HCT116 (cell line): ENCODE results near the gene GRIN2B. TPM values are rescaled to one million over a fixed set of nuclear protein-coding genes. Genes with fewer than 3 reads are reported as not detected.

Experiments
- ATAC-seq: fragments of 200-7000 bp; cut with Tn5 transposase; 2 replicates; pipeline ENCODE4 v1.9.1; 2020; ENCODE audit warnings: mild to moderate bottlenecking, moderate library complexity
- BruUV-seq: library from RNA; stranded (reverse); fragments of 400-500 nt; replicated peaks from 2 replicates; lab custom pipeline; 2021; lab: Mats Ljungman, UMichigan
- CTCF ChIA-PET: fragments of 300-600 bp; sonication (Branson Sonifier 250); formaldehyde crosslinking; loops from one replicate; lab custom pipeline; 2021; ENCODE audit warnings: antibody characterized with exemption; lab: Charles Lee
- POLR2A ChIA-PET: fragments of 300-600, 350-600 bp; sonication (Branson Sonifier 250); formaldehyde crosslinking; loops from one replicate; lab custom pipeline; 2021; ENCODE audit warnings: antibody characterized with exemption; lab: Charles Lee
- RAD21 ChIA-PET, 2 experiments: fragments of 300-600 bp; sonication (Branson Sonifier 250); formaldehyde crosslinking; loops; one replicate each; lab custom pipeline; 2023; ENCODE audit warnings: low total read pairs in 2 of 2; ENCODE audit not compliant: uncharacterized antibody in 2 of 2, unreplicated experiment in 2 of 2, low non-redundant PET in 1 of 2; lab: Charles Lee
- DNase-seq: peaks from one replicate; pipeline ENCODE4 v3.0.0-alpha.2; 2010; ENCODE audit warnings: low read depth, low spot score
- H2AFZ ChIP-seq: fragments of 200-600 bp; shearing (Covaris generic), sonication (generic); 2 replicates; pipeline ENCODE4 v1.6.1; 2017; ENCODE audit warnings: low read depth, mixed run types, mixed read lengths, antibody characterized with exemption, low read length; ENCODE audit not compliant: poor library complexity, severe bottlenecking
- H3K27ac ChIP-seq: 2 replicates; pipeline ENCODE4 v1.5.1; 2012; ENCODE audit warnings: low read depth, low read length
- H3K27me3 ChIP-seq: fragments of 200-600 bp; sonication (generic); 2 replicates; pipeline ENCODE4 v1.6.1; 2016; ENCODE audit warnings: mixed run types, low read length, mixed read lengths; ENCODE audit not compliant: insufficient read depth
- H3K36me3 ChIP-seq, 2 experiments: fragments of 200-500 bp in 1 of 2; fragments of 200-600 bp in 1 of 2; sonication (Bioruptor generic) in 1 of 2; sonication (generic) in 1 of 2; 2 replicates each; pipeline versions ENCODE4 v1.5.1 to v1.6.1; 2014 to 2016; ENCODE audit warnings: low read length in 2 of 2, inconsistent platforms in 1 of 2, mixed read lengths in 1 of 2, mixed run types in 1 of 2; ENCODE audit not compliant: insufficient read depth in 2 of 2, control insufficient read depth in 1 of 2
- H3K4me1 ChIP-seq, 2 experiments: fragments of 200-600 bp in 1 of 2; sonication (generic) in 1 of 2; 2 replicates each; pipeline versions ENCODE4 v1.5.1 to v1.6.1; 2012 to 2017; ENCODE audit warnings: low read length in 2 of 2, inconsistent platforms in 1 of 2, mild to moderate bottlenecking in 1 of 2, mixed read lengths in 1 of 2, mixed run types in 1 of 2, moderate library complexity in 1 of 2; ENCODE audit not compliant: insufficient read depth in 2 of 2, control insufficient read depth in 1 of 2
- H3K4me2 ChIP-seq: fragments of 200-600 bp; sonication (generic); 2 replicates; pipeline ENCODE4 v1.6.1; 2017; ENCODE audit warnings: mixed run types, low read length, mixed read lengths
- H3K4me3 ChIP-seq, 2 experiments: fragments of 200-600 bp in 1 of 2; sonication (generic) in 1 of 2; replicated peaks in 1 of 2; 2 replicates each; pipeline ENCODE4 v1.5.1; 2011 to 2016; ENCODE audit warnings: low read length in 2 of 2, control low read depth in 1 of 2, low read depth in 1 of 2, mild to moderate bottlenecking in 1 of 2, mixed read lengths in 1 of 2, mixed run types in 1 of 2
- H3K79me2 ChIP-seq: fragments of 200-600 bp; sonication (generic); 2 replicates; pipeline ENCODE4 v1.6.1; 2017; ENCODE audit warnings: mild to moderate bottlenecking, mixed run types, low read length, moderate library complexity, mixed read lengths; ENCODE audit not compliant: insufficient read depth
- H3K9ac ChIP-seq: fragments of 200-600 bp; sonication (generic); 2 replicates; pipeline ENCODE4 v1.6.1; 2016; ENCODE audit warnings: low read length, mixed read lengths
- H3K9me2 ChIP-seq: fragments of 200-600 bp; sonication (generic), shearing (Covaris generic); 2 replicates; pipeline ENCODE4 v1.6.1; 2017; ENCODE audit warnings: mixed run types, mild to moderate bottlenecking, moderate library complexity; ENCODE audit not compliant: insufficient read depth
- H3K9me3 ChIP-seq, 2 experiments: fragments of 200-500 bp in 1 of 2; fragments of 200-600 bp in 1 of 2; sonication (Bioruptor generic) in 1 of 2; sonication (generic) in 1 of 2; 2 replicates each; pipeline ENCODE4 v1.6.1; 2014 to 2017; ENCODE audit warnings: low read length in 2 of 2, mixed read lengths in 2 of 2, inconsistent platforms in 1 of 2, low read depth in 1 of 2, mild to moderate bottlenecking in 1 of 2, mixed run types in 1 of 2, moderate library complexity in 1 of 2; ENCODE audit not compliant: control insufficient read depth in 1 of 2, insufficient read depth in 1 of 2
- H4K20me1 ChIP-seq: fragments of 200-600 bp; sonication (generic), shearing (Covaris generic); 2 replicates; pipeline ENCODE4 v1.6.1; 2017; ENCODE audit warnings: mixed run types, mild to moderate bottlenecking, moderate library complexity; ENCODE audit not compliant: insufficient read depth
- CEBPB ChIP-seq: IDR thresholded peaks from 2 replicates; pipeline ENCODE4 v1.6.1; 2012; ENCODE audit warnings: low read depth
- EGR1 ChIP-seq: IDR thresholded peaks from 2 replicates; pipeline ENCODE4 v1.6.1; 2012; ENCODE audit warnings: low read depth
- ELF1 ChIP-seq: IDR thresholded peaks from 2 replicates; pipeline ENCODE4 v1.6.1; 2012; ENCODE audit warnings: low read depth, borderline replicate concordance
- EZH2 ChIP-seq: fragments of 200-600 bp; sonication (generic); IDR thresholded peaks from 2 replicates; pipeline ENCODE4 v1.6.1; 2017; ENCODE audit warnings: antibody characterized with exemption, mixed run types
- FOSL1 ChIP-seq: IDR thresholded peaks from 2 replicates; pipeline ENCODE4 v1.6.1; 2012; ENCODE audit warnings: low read depth
- JUND ChIP-seq: IDR thresholded peaks from 2 replicates; pipeline ENCODE4 v1.6.1; 2012
- POLR2A ChIP-seq: IDR thresholded peaks from 2 replicates; pipeline ENCODE4 v1.7.0; 2011; ENCODE audit warnings: borderline replicate concordance; ENCODE audit not compliant: insufficient read depth, insufficient read length; ENCODE audit errors: extremely low read depth
- POLR2AphosphoS5 ChIP-seq: IDR thresholded peaks from 2 replicates; pipeline ENCODE4 v1.6.1; 2011; ENCODE audit warnings: mild to moderate bottlenecking, low read depth, low read length, moderate library complexity
- RAD21 ChIP-seq: IDR thresholded peaks from 2 replicates; pipeline ENCODE4 v1.6.1; 2012; ENCODE audit warnings: low read depth, mild to moderate bottlenecking
- SIN3A ChIP-seq: IDR thresholded peaks from 2 replicates; pipeline ENCODE4 v1.6.1; 2012; ENCODE audit warnings: low read depth
- SP1 ChIP-seq: IDR thresholded peaks from 2 replicates; pipeline ENCODE4 v1.6.1; 2012; ENCODE audit warnings: low read depth
- SRF ChIP-seq: IDR thresholded peaks from 2 replicates; pipeline ENCODE4 v1.6.1; 2012; ENCODE audit warnings: low read depth
- TCF7L2 ChIP-seq: IDR thresholded peaks from 2 replicates; pipeline ENCODE4 v1.7.0; 2011; ENCODE audit warnings: borderline replicate concordance, inconsistent platforms; ENCODE audit not compliant: insufficient read depth, insufficient read length; ENCODE audit errors: extremely low read depth
- YY1 ChIP-seq: IDR thresholded peaks from 2 replicates; pipeline ENCODE4 v1.6.1; 2011; ENCODE audit warnings: low read length, low read depth, moderate library complexity, mild to moderate bottlenecking; ENCODE audit not compliant: insufficient replicate concordance; ENCODE audit errors: extremely low read depth
- ZNF274 ChIP-seq: fragments of 200-500 bp; sonication (Bioruptor generic); IDR thresholded peaks from 2 replicates; pipeline ENCODE4 v1.6.1; 2014; ENCODE audit warnings: mild to moderate bottlenecking, low read depth, low read length, inconsistent platforms
- intact Hi-C: fragments of 100-400 bp; cut with micrococcal nuclease; formaldehyde crosslinking; loops from 2 replicates; pipeline ENCODE4 v1.10.0; 2022
- total RNA-seq: library from RNA; stranded (reverse); gene quantifications from one replicate; pipeline ENCODE4 v1.2.1, GENCODE V29; 2021; ENCODE audit not compliant: unreplicated experiment
- TF ChIP-seq, protein P1 (sequence below): IDR thresholded peaks from 2 replicates; pipeline ENCODE4 v1.6.1; 2012; ENCODE audit warnings: low read depth
- TF ChIP-seq, protein P2 (sequence below): IDR thresholded peaks from 2 replicates; pipeline ENCODE4 v1.6.1; 2012
- TF ChIP-seq, protein P3 (sequence below), 3 experiments: fragments of 200-600 bp in 1 of 3; sonication (generic) in 1 of 3; IDR thresholded peaks in 2 of 3; conservative IDR thresholded peaks in 1 of 3; 2 replicates each; pipeline ENCODE4 v1.5.1; 2012 to 2017; ENCODE audit warnings: low read depth in 2 of 3, low read length in 2 of 3, antibody characterized with exemption in 1 of 3, borderline replicate concordance in 1 of 3, control low read depth in 1 of 3, mild to moderate bottlenecking in 1 of 3, mixed read lengths in 1 of 3, mixed run types in 1 of 3, moderate library complexity in 1 of 3; ENCODE audit not compliant: insufficient read depth in 1 of 3
- TF ChIP-seq, protein P4 (sequence below): IDR thresholded peaks from 2 replicates; pipeline ENCODE4 v1.6.1; 2012
- TF ChIP-seq, protein P5 (sequence below): IDR thresholded peaks from 2 replicates; pipeline ENCODE4 v1.6.1; 2011; ENCODE audit warnings: mild to moderate bottlenecking, low read length, moderate library complexity; ENCODE audit not compliant: insufficient replicate concordance; ENCODE audit errors: extremely low read depth

GRIN2B gene
- total RNA-seq, 1 experiment from 2014 or later, result 14.2 TPM

DNA sequence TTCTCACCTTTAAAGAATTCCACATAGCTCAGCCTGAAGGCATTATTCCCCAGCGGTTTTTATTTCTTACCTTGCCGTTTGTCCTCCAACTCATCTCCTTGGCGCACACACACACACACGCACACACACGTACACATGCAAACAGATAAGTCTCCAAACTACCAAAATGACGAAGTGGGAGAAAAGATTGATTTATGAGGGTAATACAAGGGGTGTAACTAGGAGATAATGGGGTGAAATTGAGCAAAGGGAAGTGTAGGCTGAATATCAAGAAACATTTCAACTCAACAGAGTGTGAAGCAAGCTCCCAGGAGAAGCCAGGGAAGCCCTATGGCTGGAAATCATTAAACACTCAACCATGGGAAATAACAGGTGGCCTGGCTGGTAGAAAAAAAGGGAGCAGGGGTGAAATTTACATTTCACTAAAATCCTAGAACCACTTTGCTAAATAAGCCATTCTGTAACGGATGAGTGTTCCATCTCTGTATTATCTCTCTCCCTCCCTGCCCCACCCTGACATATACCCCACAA is 41.0 kb downstream of the GRIN2B start:
- H3K79me2 ChIP-seq, result no peaks in the 10 kb centered on the region
- TF ChIP-seq EGR1 (no peak), JUND (no peak), POLR2A (no peak), CEBPB (no peak), FOSL1 (no peak), YY1 (no peak), RAD21 (no peak), EZH2 (no peak), SIN3A (no peak), SP1 (no peak), TCF7L2 (no peak), ZNF274 (no peak), ELF1 (no peak), POLR2AphosphoS5 (no peak), SRF (no peak)
- TF ChIP-seq, protein P1, sequence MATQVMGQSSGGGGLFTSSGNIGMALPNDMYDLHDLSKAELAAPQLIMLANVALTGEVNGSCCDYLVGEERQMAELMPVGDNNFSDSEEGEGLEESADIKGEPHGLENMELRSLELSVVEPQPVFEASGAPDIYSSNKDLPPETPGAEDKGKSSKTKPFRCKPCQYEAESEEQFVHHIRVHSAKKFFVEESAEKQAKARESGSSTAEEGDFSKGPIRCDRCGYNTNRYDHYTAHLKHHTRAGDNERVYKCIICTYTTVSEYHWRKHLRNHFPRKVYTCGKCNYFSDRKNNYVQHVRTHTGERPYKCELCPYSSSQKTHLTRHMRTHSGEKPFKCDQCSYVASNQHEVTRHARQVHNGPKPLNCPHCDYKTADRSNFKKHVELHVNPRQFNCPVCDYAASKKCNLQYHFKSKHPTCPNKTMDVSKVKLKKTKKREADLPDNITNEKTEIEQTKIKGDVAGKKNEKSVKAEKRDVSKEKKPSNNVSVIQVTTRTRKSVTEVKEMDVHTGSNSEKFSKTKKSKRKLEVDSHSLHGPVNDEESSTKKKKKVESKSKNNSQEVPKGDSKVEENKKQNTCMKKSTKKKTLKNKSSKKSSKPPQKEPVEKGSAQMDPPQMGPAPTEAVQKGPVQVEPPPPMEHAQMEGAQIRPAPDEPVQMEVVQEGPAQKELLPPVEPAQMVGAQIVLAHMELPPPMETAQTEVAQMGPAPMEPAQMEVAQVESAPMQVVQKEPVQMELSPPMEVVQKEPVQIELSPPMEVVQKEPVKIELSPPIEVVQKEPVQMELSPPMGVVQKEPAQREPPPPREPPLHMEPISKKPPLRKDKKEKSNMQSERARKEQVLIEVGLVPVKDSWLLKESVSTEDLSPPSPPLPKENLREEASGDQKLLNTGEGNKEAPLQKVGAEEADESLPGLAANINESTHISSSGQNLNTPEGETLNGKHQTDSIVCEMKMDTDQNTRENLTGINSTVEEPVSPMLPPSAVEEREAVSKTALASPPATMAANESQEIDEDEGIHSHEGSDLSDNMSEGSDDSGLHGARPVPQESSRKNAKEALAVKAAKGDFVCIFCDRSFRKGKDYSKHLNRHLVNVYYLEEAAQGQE, result no peak
- TF ChIP-seq, protein P2, sequence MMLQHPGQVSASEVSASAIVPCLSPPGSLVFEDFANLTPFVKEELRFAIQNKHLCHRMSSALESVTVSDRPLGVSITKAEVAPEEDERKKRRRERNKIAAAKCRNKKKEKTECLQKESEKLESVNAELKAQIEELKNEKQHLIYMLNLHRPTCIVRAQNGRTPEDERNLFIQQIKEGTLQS, result no peak
- TF ChIP-seq, protein P3, sequence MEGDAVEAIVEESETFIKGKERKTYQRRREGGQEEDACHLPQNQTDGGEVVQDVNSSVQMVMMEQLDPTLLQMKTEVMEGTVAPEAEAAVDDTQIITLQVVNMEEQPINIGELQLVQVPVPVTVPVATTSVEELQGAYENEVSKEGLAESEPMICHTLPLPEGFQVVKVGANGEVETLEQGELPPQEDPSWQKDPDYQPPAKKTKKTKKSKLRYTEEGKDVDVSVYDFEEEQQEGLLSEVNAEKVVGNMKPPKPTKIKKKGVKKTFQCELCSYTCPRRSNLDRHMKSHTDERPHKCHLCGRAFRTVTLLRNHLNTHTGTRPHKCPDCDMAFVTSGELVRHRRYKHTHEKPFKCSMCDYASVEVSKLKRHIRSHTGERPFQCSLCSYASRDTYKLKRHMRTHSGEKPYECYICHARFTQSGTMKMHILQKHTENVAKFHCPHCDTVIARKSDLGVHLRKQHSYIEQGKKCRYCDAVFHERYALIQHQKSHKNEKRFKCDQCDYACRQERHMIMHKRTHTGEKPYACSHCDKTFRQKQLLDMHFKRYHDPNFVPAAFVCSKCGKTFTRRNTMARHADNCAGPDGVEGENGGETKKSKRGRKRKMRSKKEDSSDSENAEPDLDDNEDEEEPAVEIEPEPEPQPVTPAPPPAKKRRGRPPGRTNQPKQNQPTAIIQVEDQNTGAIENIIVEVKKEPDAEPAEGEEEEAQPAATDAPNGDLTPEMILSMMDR (IDR thresholded peaks at IDR 0.05 in 2 of 3, conservative IDR thresholded peaks at IDR 0.05 in 1 of 3; ENCODE audit: borderline replicate concordance in 1 of 3, insufficient read depth in 1 of 3, low read depth in 2 of 3, low read length in 2 of 3), result no peak
- TF ChIP-seq, protein P4, sequence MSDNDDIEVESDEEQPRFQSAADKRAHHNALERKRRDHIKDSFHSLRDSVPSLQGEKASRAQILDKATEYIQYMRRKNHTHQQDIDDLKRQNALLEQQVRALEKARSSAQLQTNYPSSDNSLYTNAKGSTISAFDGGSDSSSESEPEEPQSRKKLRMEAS, result no peak
- TF ChIP-seq, protein P5, sequence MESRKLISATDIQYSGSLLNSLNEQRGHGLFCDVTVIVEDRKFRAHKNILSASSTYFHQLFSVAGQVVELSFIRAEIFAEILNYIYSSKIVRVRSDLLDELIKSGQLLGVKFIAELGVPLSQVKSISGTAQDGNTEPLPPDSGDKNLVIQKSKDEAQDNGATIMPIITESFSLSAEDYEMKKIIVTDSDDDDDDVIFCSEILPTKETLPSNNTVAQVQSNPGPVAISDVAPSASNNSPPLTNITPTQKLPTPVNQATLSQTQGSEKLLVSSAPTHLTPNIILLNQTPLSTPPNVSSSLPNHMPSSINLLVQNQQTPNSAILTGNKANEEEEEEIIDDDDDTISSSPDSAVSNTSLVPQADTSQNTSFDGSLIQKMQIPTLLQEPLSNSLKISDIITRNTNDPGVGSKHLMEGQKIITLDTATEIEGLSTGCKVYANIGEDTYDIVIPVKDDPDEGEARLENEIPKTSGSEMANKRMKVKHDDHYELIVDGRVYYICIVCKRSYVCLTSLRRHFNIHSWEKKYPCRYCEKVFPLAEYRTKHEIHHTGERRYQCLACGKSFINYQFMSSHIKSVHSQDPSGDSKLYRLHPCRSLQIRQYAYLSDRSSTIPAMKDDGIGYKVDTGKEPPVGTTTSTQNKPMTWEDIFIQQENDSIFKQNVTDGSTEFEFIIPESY, result no peak
- H4K20me1 ChIP-seq, result no peaks in the 10 kb centered on the region
- ChIA-PET POLR2A (no interaction called here), RAD21 (interaction anchor here in 1 of 2 experiments (0.7 kb wide), 1 partner anchor 213 kb away, joined by 4 read pairs; no protein-coding TSS in a partner anchor), CTCF (interaction anchor here (1.9 to 2.1 kb wide), 5 partner anchors 35 to 685 kb away, joined by 7 to 26 read pairs (median 12); no protein-coding TSS in a partner anchor)
- DNase-seq, result no peak
- H3K27ac ChIP-seq, result no peak overlapping the region; the same call in 1 of the 2 replicates
- no peak overlapping the region for H3K4me3 ChIP-seq
- BruUV-seq, result no TSS peak
- peaks cover 0 to 5% of the 10 kb centered on the region in 2 experiments; a peak in 1 of 4 replicates for H3K9me3 ChIP-seq
- no peak overlapping the region for H3K4me2 ChIP-seq
- no peaks in the 10 kb centered on the region for H3K36me3 ChIP-seq
- H3K9ac ChIP-seq, result no peak overlapping the region
- ATAC-seq, result no peak
- peaks cover 22 to 23% of the 10 kb centered on the region in 2 experiments for H3K4me1 ChIP-seq
- no peaks in the 10 kb centered on the region for H3K9me2 ChIP-seq
- no peaks in the 10 kb centered on the region for H3K27me3 ChIP-seq
- intact Hi-C loops, result loop anchor here (2.0 to 5.0 kb wide), 4 partner anchors 76 to 686 kb away; no protein-coding TSS in a partner anchor
- no peak overlapping the region for H2AFZ ChIP-seq
